Heart left ventricle (tissue), 16 donors: ENCODE data around the gene PBX3. TPM values are rescaled to one million over a fixed set of nuclear protein-coding genes. Genes with fewer than 3 reads are reported as not detected.

Source experiments
- ATAC-seq, 4 donors: fragments of 200-7000 bp; cut with Tn5 transposase; one replicate each; pipeline ENCODE4 v1.9.1; 2020 to 2022; ENCODE audit warnings: moderate library complexity in 4 of 4, mild to moderate bottlenecking in 3 of 4, moderate number of reproducible peaks in 1 of 4
- DNase-seq, 5 donors: peaks; one replicate each; pipeline ENCODE4 v3.0.0-alpha.2; 2020
- H3K27ac ChIP-seq, 12 donors: fragments of 200-600 bp; sonication (generic) in 4 of 12; one replicate each; pipeline versions ENCODE4 v1.5.0 to v1.8.0; 2016 to 2022; ENCODE audit warnings: mild to moderate bottlenecking in 2 of 12
- H3K27me3 ChIP-seq, 9 donors: fragments of 200-600 bp; sonication (generic) in 2 of 9; one replicate each; pipeline versions ENCODE4 v1.5.1 to v1.8.0; 2016 to 2022; ENCODE audit warnings: mild to moderate bottlenecking in 3 of 9
- H3K36me3 ChIP-seq, 9 donors: fragments of 200-600 bp; sonication (generic) in 2 of 9; one replicate each; pipeline versions ENCODE4 v1.5.0 to v1.8.0; 2018 to 2022; ENCODE audit warnings: mild to moderate bottlenecking in 2 of 9
- H3K4me1 ChIP-seq, 12 donors: fragments of 200-600 bp; sonication (generic) in 4 of 12; one replicate each; pipeline versions ENCODE4 v1.5.0 to v1.8.0; 2016 to 2022; ENCODE audit warnings: mild to moderate bottlenecking in 3 of 12
- H3K4me3 ChIP-seq, 12 donors: fragments of 200-600 bp; sonication (generic) in 4 of 12; one replicate each; pipeline versions ENCODE4 v1.5.0 to v1.8.0; 2017 to 2022; ENCODE audit warnings: mild to moderate bottlenecking in 9 of 12, moderate library complexity in 4 of 12
- H3K9me3 ChIP-seq, 12 donors: fragments of 200-600 bp; sonication (generic) in 4 of 12; one replicate each; pipeline versions ENCODE4 v1.5.0 to v1.8.0; 2016 to 2022; ENCODE audit warnings: mild to moderate bottlenecking in 1 of 12
- CTCF ChIP-seq, 12 donors: fragments of 200-600 bp; sonication (generic) in 4 of 12; IDR thresholded peaks; one replicate each; pipeline versions ENCODE4 v1.5.0 to v1.8.0; 2018 to 2022; ENCODE audit warnings: antibody characterized with exemption in 12 of 12, mild to moderate bottlenecking in 5 of 12
- POLR2A ChIP-seq, 2 donors: fragments of 450-650 bp; IDR thresholded peaks; one replicate each; pipeline ENCODE4 v1.6.1; 2017; ENCODE audit warnings: antibody characterized with exemption in 2 of 2, mild to moderate bottlenecking in 2 of 2, moderate library complexity in 2 of 2
- WGBS, 4 donors: extraction: QIAGEN DNeasy Blood & Tissue Kit in 2 of 4; methylation state at CpG; one replicate each; pipeline versions ENCODE4 v1.1.5 to v1.1.7; 2013 to 2018; 5-methylcytosine and 5-hydroxymethylcytosine counted together
- intact Hi-C, 10 donors: fragments of 100-400 bp; cut with DNase I; formaldehyde crosslinking; loops; one replicate each; pipeline versions ENCODE4 v1.11.1 to v1.14.2; 2022
- polyA plus RNA-seq, 2 donors: library from polyadenylated mRNA; stranded (reverse); fragments of 200-250 nt; gene quantifications; one replicate each; pipeline ENCODE4 v1.2.3, GENCODE V29; 2013
- total RNA-seq, 9 donors: library from RNA; depleted of rRNA in 2 of 9; stranded (reverse); fragments of >200 nt in 2 of 9; fragmentation: NEBNext Ultra II Directional in 3 of 9; extraction: Animal tissue kit (Norgen Biotek cat#: 25700) in 3 of 9; gene quantifications; one replicate each; pipeline versions ENCODE4 v1.1.0 to v1.2.4, GENCODE V29; 2016 to 2023
- donor health status: ischemic (EF 13 %, LVEDD 7.1; RV severe dilation, severe dysfunction).
- donor health status: healthy with polysubstance abuse.
- donor health status: DM: no; HTN: yes; CAD: no.
- donor health status: DM: no; HTN: no; CAD: no.
- donor health status: ischemic (EF 25% LVEDD 6.9; RV normal size, moderate dysfunction).
- donor health status: ischemic (EF 25% LVEDD 5.7; RV mildly dilated, moderate dysfunction).
- donor health status: healthy.
- donor health status: DM: yes; HTN: yes; CAD: no.
- donor health status: ischemic (EF 35%, LVEDD 5.7; RV mildly dilated, moderate dysfunction).
- donor health status: nonischemic (EF 11% LVEDD 7.7; RV severe dilation, severe dysfunction).
- donor health status: DM: yes; HTN: yes; CAD: no.
- donor health status: PGD.
- donor health status: ischemic (EF 29% LVEDD 5.4; RV normal size, mild dysfunction).
- donor health status: nonischemic (EF 23%, LVEDD 6.1; RV moderate dilation, normal function).

Gene PBX3
- total and polyA plus RNA-seq, 11 donors: 14.8 to 76.1 (median 53.4) TPM

DNA sequence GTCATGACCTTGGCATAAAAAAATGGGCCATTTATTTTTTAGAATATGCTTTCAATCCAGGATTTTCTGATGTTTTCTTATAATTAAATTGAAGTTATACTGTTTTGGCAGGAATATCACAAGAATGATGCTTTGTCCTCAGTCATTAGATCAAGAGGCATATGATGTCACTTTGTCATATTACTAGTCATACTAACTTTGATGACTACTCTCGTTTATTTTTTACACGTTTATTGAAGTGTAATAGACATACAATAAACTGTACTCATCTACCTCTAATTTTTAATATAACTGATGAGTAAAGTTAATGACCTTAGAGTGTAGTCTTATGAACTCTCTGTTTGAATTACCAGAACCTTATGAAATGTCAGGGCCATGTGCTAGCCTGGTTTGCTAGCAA is 56.4 kb downstream of the PBX3 start:
- Histone ChIP-seq H3K4me1 (peaks cover 0 to 13% (median 0%) of the 10 kb centered on the region in 12 donors), H3K27ac (no peak overlapping the region), H3K4me3 (no peak overlapping the region), H3K27me3 (no peaks in the 10 kb centered on the region), H3K9me3 (no peaks in the 10 kb centered on the region), H3K36me3 (peaks cover 0 to 13% (median 0%) of the 10 kb centered on the region in 9 donors)
- intact Hi-C loops: no loop called here
- ATAC-seq (no peak), DNase-seq (no peak)
- WGBS, 4 donors: 90 to 94% (median 91%) methylated on average over 2 of the region's 2 CpGs
- TF ChIP-seq POLR2A (IDR thresholded peaks at IDR 0.05): no peak
- TF ChIP-seq CTCF (IDR thresholded peaks at IDR 0.05): no peak

DNA sequence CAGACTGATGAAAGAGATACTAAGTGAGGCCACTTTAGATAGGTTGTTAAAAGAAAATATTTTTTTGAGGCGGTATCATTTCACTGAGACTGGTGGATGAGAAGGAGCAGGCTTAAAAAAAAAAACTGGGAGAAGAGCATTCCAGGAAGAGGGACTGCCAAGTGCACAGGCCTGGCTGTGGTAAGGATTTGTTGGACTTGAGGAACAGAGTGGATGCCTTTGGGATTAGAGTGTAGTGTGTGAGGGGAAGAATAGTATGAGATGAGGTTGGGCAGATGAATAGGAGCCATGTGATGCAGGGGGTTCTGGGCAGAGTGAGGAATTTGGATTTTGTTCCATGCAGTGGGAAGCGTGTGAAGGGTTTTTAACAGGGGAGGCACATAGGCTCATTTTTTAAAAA is 57.9 kb downstream of the PBX3 start:
- Histone ChIP-seq H3K36me3 (peaks cover 0 to 13% (median 0%) of the 10 kb centered on the region in 9 donors), H3K4me3 (no peak overlapping the region), H3K27ac (peak overlapping the region in 1 of 12 donors; percentile 35), H3K4me1 (peaks cover 0 to 13% (median 0%) of the 10 kb centered on the region in 12 donors), H3K9me3 (no peaks in the 10 kb centered on the region), H3K27me3 (no peaks in the 10 kb centered on the region)
- WGBS, 4 donors: 83 to 86% (median 84%) methylated on average over 2 of the region's 2 CpGs
- TF ChIP-seq POLR2A (IDR thresholded peaks at IDR 0.05): no peak
- no peak for TF ChIP-seq CTCF (IDR thresholded peaks at IDR 0.05)
- ATAC-seq (peak in 3 of 4 donors; percentile 28 to 76 (median 48)), DNase-seq (no peak)
- intact Hi-C loops: no loop called here

GRCh38 chr9:125805586-125805985 is 58.4 kb downstream of the PBX3 start:
- DNase-seq: no peak
- Histone ChIP-seq H3K4me1 (peaks cover 0 to 13% (median 0%) of the 10 kb centered on the region in 12 donors), H3K36me3 (peaks cover 0 to 13% (median 0%) of the 10 kb centered on the region in 9 donors), H3K4me3 (no peak overlapping the region), H3K27me3 (no peaks in the 10 kb centered on the region), H3K27ac (no peak overlapping the region), H3K9me3 (no peaks in the 10 kb centered on the region)
- TF ChIP-seq POLR2A (IDR thresholded peaks at IDR 0.05): no peak
- TF ChIP-seq CTCF (IDR thresholded peaks at IDR 0.05): no peak
- intact Hi-C loops: no loop called here
- no peak for ATAC-seq

- intact Hi-C loops: no loop called here
- ATAC-seq (no peak), DNase-seq (no peak)
- no peak overlapping the region for H3K4me3 ChIP-seq
- H3K9me3 ChIP-seq: no peaks in the 10 kb centered on the region
- H3K27ac ChIP-seq: no peak overlapping the region
- WGBS, 4 donors: 96 to 99% (median 96%) methylated on average over 3 of the region's 3 CpGs
- peaks cover 0 to 2% (median 0%) of the 10 kb centered on the region in 9 donors for H3K36me3 ChIP-seq
- H3K27me3 ChIP-seq: no peaks in the 10 kb centered on the region
- H3K4me1 ChIP-seq: peaks cover 0 to 13% (median 0%) of the 10 kb centered on the region in 12 donors
- no peak for TF ChIP-seq CTCF (IDR thresholded peaks at IDR 0.05)
- TF ChIP-seq POLR2A (IDR thresholded peaks at IDR 0.05): no peak
Measured at GRCh38 chr9:125807079-125807478, 59.9 kb downstream of the PBX3 start.
